HepG2 (cell line): ENCODE data around the gene GRIK2.

Source experiments
- MIER3 ChIP-seq: IDR thresholded peaks from 2 replicates; pipeline ENCODE4 v1.6.1; 2016; ENCODE audit warnings: missing compliant biosample characterization, borderline replicate concordance
- RBAK ChIP-seq: sonication (generic); formaldehyde crosslinking; IDR thresholded peaks from 2 replicates; pipeline ENCODE4 v1.5.1; 2020; ENCODE audit warnings: mild to moderate bottlenecking, missing genetic modification reagents
- ZNF841 ChIP-seq: sonication (generic); formaldehyde crosslinking; IDR thresholded peaks from 2 replicates; pipeline ENCODE4 v1.8.1; 2023; ENCODE audit warnings: missing genetic modification reagents, borderline replicate concordance
- TF ChIP-seq, protein P1 (sequence below): sonication (generic); formaldehyde crosslinking; IDR thresholded peaks from 2 replicates; pipeline ENCODE4 v1.4.0; 2020; ENCODE audit warnings: mild to moderate bottlenecking, missing genetic modification reagents

DNA sequence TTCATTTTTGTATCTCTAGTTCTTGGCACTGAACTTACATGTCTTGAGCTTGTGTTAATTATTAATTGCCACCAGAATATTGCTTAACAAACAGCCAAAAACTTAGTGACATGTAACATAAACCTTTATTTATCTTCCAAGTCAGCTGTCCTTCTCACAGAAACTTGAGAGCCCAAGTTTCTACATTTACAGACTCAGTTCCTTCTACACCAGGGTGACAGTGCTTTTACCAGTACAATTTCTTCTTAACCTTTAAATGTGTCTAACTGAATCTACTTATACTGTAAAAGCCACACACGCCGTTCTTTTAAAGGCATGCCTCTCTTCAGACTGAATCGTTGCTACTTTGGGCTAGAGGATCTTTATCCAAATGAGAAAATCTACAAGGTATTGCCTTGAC, 539.2 kb downstream of the GRIK2 start:
- TF ChIP-seq, protein P1, sequence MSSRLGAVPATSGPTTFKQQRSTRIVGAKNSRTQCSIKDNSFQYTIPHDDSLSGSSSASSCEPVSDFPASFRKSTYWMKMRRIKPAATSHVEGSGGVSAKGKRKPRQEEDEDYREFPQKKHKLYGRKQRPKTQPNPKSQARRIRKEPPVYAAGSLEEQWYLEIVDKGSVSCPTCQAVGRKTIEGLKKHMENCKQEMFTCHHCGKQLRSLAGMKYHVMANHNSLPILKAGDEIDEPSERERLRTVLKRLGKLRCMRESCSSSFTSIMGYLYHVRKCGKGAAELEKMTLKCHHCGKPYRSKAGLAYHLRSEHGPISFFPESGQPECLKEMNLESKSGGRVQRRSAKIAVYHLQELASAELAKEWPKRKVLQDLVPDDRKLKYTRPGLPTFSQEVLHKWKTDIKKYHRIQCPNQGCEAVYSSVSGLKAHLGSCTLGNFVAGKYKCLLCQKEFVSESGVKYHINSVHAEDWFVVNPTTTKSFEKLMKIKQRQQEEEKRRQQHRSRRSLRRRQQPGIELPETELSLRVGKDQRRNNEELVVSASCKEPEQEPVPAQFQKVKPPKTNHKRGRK (CRISPR knock-in tag) = no peak
- TF ChIP-seq ZNF841 (CRISPR knock-in tag) (no peak), RBAK (CRISPR knock-in tag) (no peak), MIER3 (no peak)
